K562 (cell line): ENCODE data around the gene DAPK3. TPM values are rescaled to one million over a fixed set of nuclear protein-coding genes. Genes with fewer than 3 reads are reported as not detected.

Experiments
- BACH1 ChIP-seq: fragments of 200-800 bp; sonication (Bioruptor generic); IDR thresholded peaks from 2 replicates; pipeline ENCODE4 v1.6.1; 2016; ENCODE audit warnings: missing genetic modification characterization, missing compliant biosample characterization
- EP400 ChIP-seq: fragments of 450-650 bp; IDR thresholded peaks from 2 replicates; pipeline ENCODE4 v1.6.1; 2017; ENCODE audit warnings: antibody characterized with exemption, mild to moderate bottlenecking, moderate library complexity
- ETS2 ChIP-seq: IDR thresholded peaks from 2 replicates; pipeline ENCODE4 v1.6.1; 2016; ENCODE audit warnings: borderline replicate concordance, missing genetic modification characterization, mild to moderate bottlenecking, moderate library complexity, missing compliant biosample characterization; ENCODE audit not compliant: poor library complexity, severe bottlenecking
- FUS ChIP-seq: fragments of 200-400 bp; formaldehyde crosslinking; optimal IDR thresholded peaks from 2 replicates; pipeline ENCODE3; 2017; ENCODE audit warnings: low read depth, low read length
- GABPB1 ChIP-seq: sonication (generic); formaldehyde crosslinking; IDR thresholded peaks from 2 replicates; pipeline ENCODE4 v1.8.0; 2022; ENCODE audit warnings: mild to moderate bottlenecking, missing genetic modification reagents
- KAT7 ChIP-seq: sonication (generic); formaldehyde crosslinking; IDR thresholded peaks from 2 replicates; pipeline ENCODE4 v1.8.0; 2022; ENCODE audit warnings: missing genetic modification reagents, mild to moderate bottlenecking, borderline replicate concordance
- KAT8 ChIP-seq: fragments of 450-650 bp; IDR thresholded peaks from 2 replicates; pipeline ENCODE4 v1.6.1; 2016; ENCODE audit warnings: low read depth, mild to moderate bottlenecking
- LARP7 ChIP-seq: fragments of 450-650 bp; IDR thresholded peaks from 2 replicates; pipeline ENCODE4 v1.6.1; 2016
- MBD2 ChIP-seq: sonication (generic); IDR thresholded peaks from 2 replicates; pipeline ENCODE4 v1.6.1; 2016; ENCODE audit warnings: low read depth, borderline replicate concordance
- MYC ChIP-seq, 2 experiments: fragments of 250-450 bp in 1 of 2; sonication (Bioruptor Pico) in 1 of 2; IDR thresholded peaks; 2 replicates each; pipeline versions ENCODE4 v1.5.1 to v1.6.1; 2012 to 2021; ENCODE audit warnings: low read depth in 2 of 2, borderline replicate concordance in 1 of 2, improper control_type of control experiment in 1 of 2, low read length in 1 of 2, mild to moderate bottlenecking in 1 of 2, moderate library complexity in 1 of 2
- NCOR1 ChIP-seq: fragments of 450-650 bp; IDR thresholded peaks from 2 replicates; pipeline ENCODE4 v1.6.1; 2016; ENCODE audit warnings: mild to moderate bottlenecking, moderate library complexity
- PTRF ChIP-seq: fragments of 450-650 bp; IDR thresholded peaks from 2 replicates; pipeline ENCODE4 v1.6.1; 2016; ENCODE audit warnings: mild to moderate bottlenecking, missing genetic modification characterization, missing compliant biosample characterization
- RBBP5 ChIP-seq: fragments of 200-600 bp; sonication (generic); IDR thresholded peaks from 2 replicates; pipeline ENCODE4 v1.6.1; 2012; ENCODE audit warnings: borderline replicate concordance, mild to moderate bottlenecking, low read length, control low read depth, inconsistent platforms; ENCODE audit not compliant: insufficient read depth, poor library complexity, severe bottlenecking
- SP2 ChIP-seq: IDR thresholded peaks from 2 replicates; pipeline ENCODE4 v1.6.1; 2011; ENCODE audit warnings: mild to moderate bottlenecking, low read depth, low read length, moderate library complexity; ENCODE audit not compliant: poor library complexity, severe bottlenecking; ENCODE audit errors: extremely low read depth
- TAF1 ChIP-seq: IDR thresholded peaks from 2 replicates; pipeline ENCODE4 v1.6.1; 2011; ENCODE audit warnings: mild to moderate bottlenecking, low read length, moderate library complexity; ENCODE audit not compliant: insufficient read depth, control insufficient read depth, severe bottlenecking; ENCODE audit errors: extremely low read depth
- TCF7 ChIP-seq: sonication (generic); IDR thresholded peaks from 2 replicates; pipeline ENCODE4 v1.6.1; 2016; ENCODE audit warnings: antibody characterized with exemption, borderline replicate concordance
- ZFPM2 ChIP-seq: fragments of 250-450 bp; sonication (Bioruptor Pico); IDR thresholded peaks from 2 replicates; pipeline ENCODE4 v1.5.1; 2022; ENCODE audit warnings: mild to moderate bottlenecking
- ZNF79 ChIP-seq: fragments of 250-450 bp; sonication (Bioruptor Pico); IDR thresholded peaks from 2 replicates; pipeline ENCODE4 v1.4.0; 2020; ENCODE audit warnings: low read depth, mild to moderate bottlenecking, moderate library complexity
- polyA plus RNA-seq, 8 experiments: library from polyadenylated mRNA; depleted of rRNA in 4 of 8; stranded (reverse) in 5 of 8; unstranded in 3 of 8; fragments of >200 nt; fragmentation: Nextera tagmentation in 2 of 8; fragmentation: Illumina TruSeq in 1 of 8; extraction: Ambion mirVana in 2 of 8; extraction: Trizol in 1 of 8; gene quantifications; 2 replicates each; pipeline versions ENCODE4 v1.2.1 to v1.2.3, GENCODE V29; 2011 to 2014; ENCODE audit warnings: inconsistent platforms in 1 of 8, missing spikeins in 1 of 8
- total RNA-seq, 7 experiments: library from RNA; depleted of rRNA in 6 of 7; stranded (reverse); fragments of >200 nt in 6 of 7; fragmentation: Illumina TruSeq in 2 of 7; extraction: Trizol in 2 of 7; gene quantifications; 2 replicates each; pipeline versions ENCODE4 v1.2.1 to v1.2.3, GENCODE V29; 2011 to 2021; ENCODE audit warnings: low replicate concordance in 1 of 7
- TF ChIP-seq, protein P1 (sequence below): fragments of 450-650 bp; formaldehyde crosslinking; IDR thresholded peaks from 2 replicates; pipeline ENCODE4 v1.4.0; 2020; ENCODE audit warnings: mild to moderate bottlenecking, mixed read lengths
- TF ChIP-seq, protein P2 (sequence below): fragments of 450-650 bp; IDR thresholded peaks from 2 replicates; pipeline ENCODE4 v1.6.1; 2016; ENCODE audit warnings: borderline replicate concordance
- TF ChIP-seq, protein P3 (sequence below): fragments of 450-650 bp; formaldehyde crosslinking; IDR thresholded peaks from 2 replicates; pipeline ENCODE4 v1.4.0; 2020; ENCODE audit warnings: mild to moderate bottlenecking, moderate library complexity

DAPK3 gene
- total and polyA plus RNA-seq, 9 of the 15 experiments (the other 6 are each of a cell fraction or from before 2014, with no cell fraction given), result 0.14 to 63.4 (median 25.0) TPM

DNA sequence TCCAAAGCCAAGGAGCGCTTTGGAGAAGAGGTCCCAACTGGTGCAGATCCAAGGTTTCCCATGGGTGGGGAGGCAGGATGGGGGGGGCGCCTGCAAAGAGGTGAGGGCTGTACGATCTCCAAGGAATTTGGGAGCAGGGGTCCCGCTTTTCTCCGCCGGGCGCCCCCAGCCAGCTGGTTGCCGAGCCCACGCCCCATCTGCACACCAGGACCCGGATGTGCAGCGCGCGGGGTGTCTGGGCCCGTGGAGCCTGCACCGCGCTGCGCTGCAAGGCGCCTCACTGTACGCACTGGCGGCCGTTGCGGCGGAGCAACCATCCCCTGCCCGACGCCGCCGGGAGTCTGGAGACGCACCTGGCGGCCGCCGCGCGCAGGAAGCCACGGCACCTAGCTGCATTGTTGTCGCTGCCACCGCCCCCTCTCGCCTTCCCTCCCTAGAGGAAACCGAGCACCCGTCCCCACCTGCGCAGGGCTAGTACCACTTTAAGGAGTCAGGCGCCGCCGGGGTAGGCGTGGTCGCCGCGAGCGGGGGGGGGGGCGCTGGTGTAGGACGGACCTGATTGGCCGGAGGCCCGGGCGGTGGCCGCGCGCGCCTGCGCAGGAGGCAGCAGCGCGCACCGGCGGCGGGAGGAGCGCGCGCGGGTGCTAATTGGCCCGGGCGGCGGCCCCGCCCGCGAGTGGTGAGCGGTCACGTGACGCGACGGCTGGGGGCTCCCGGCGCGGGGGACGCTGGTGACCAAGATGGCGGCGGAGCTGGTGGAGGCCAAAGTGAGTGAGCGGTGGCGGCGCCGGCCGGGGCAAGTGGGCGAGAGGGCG, 36.3 kb upstream of the DAPK3 start, which contains the start of gene PIAS4 (continued):
- TF ChIP-seq RBBP5, result peak; percentile 69
- no peak for TF ChIP-seq PTRF (tag)
- TF ChIP-seq FUS, result peak; percentile 25
- TF ChIP-seq GABPB1 (CRISPR knock-in tag), result peak; percentile 68
- TF ChIP-seq, protein P1, sequence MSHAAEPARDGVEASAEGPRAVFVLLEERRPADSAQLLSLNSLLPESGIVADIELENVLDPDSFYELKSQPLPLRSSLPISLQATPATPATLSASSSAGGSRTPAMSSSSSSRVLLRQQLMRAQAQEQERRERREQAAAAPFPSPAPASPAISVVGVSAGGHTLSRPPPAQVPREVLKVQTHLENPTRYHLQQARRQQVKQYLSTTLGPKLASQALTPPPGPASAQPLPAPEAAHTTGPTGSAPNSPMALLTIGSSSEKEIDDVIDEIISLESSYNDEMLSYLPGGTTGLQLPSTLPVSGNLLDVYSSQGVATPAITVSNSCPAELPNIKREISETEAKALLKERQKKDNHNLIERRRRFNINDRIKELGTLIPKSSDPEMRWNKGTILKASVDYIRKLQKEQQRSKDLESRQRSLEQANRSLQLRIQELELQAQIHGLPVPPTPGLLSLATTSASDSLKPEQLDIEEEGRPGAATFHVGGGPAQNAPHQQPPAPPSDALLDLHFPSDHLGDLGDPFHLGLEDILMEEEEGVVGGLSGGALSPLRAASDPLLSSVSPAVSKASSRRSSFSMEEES (CRISPR knock-in tag), result peak; percentile 99
- TF ChIP-seq MBD2, result peak; percentile 36; the same call in 1 of the 2 replicates
- TF ChIP-seq ZNF79 (CRISPR knock-in tag), result no peak
- no peak for TF ChIP-seq SP2
- TF ChIP-seq LARP7, result no peak
- TF ChIP-seq, protein P2, sequence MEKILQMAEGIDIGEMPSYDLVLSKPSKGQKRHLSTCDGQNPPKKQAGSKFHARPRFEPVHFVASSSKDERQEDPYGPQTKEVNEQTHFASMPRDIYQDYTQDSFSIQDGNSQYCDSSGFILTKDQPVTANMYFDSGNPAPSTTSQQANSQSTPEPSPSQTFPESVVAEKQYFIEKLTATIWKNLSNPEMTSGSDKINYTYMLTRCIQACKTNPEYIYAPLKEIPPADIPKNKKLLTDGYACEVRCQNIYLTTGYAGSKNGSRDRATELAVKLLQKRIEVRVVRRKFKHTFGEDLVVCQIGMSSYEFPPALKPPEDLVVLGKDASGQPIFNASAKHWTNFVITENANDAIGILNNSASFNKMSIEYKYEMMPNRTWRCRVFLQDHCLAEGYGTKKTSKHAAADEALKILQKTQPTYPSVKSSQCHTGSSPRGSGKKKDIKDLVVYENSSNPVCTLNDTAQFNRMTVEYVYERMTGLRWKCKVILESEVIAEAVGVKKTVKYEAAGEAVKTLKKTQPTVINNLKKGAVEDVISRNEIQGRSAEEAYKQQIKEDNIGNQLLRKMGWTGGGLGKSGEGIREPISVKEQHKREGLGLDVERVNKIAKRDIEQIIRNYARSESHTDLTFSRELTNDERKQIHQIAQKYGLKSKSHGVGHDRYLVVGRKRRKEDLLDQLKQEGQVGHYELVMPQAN, result peak; percentile 72
- TF ChIP-seq EP400, result peak; percentile 80
- no peak for TF ChIP-seq ZFPM2
- TF ChIP-seq NCOR1, result no peak
- no peak for TF ChIP-seq BACH1 (tag)
- TF ChIP-seq MYC (IDR thresholded peaks at IDR 0.05; ENCODE audit: low read depth, low read length), result 0 out of 2 replicates have a peak, but pooled peaks have one; percentile 27
- TF ChIP-seq MYC (CRISPR knock-in tag; IDR thresholded peaks at IDR 0.05; ENCODE audit: borderline replicate concordance, low read depth), result no peak
- peak; percentile 56; the same call in 1 of the 2 replicates for TF ChIP-seq KAT7 (CRISPR knock-in tag)
- peak; percentile 90 for TF ChIP-seq TAF1
- TF ChIP-seq KAT8, result no peak
- TF ChIP-seq, protein P3, sequence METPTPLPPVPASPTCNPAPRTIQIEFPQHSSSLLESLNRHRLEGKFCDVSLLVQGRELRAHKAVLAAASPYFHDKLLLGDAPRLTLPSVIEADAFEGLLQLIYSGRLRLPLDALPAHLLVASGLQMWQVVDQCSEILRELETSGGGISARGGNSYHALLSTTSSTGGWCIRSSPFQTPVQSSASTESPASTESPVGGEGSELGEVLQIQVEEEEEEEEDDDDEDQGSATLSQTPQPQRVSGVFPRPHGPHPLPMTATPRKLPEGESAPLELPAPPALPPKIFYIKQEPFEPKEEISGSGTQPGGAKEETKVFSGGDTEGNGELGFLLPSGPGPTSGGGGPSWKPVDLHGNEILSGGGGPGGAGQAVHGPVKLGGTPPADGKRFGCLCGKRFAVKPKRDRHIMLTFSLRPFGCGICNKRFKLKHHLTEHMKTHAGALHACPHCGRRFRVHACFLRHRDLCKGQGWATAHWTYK (CRISPR knock-in tag), result peak; percentile 26; the same call in 1 of the 2 replicates
- TF ChIP-seq TCF7, result no peak
- no peak for TF ChIP-seq ETS2 (tag)
